ENCODE results near the gene RAPGEF5.

Gene RAPGEF5

GRCh38 chr7:22223807-22224206 lies 133.1 kb downstream of the RAPGEF5 start:
- Histone ChIP-seq H3K36me3 (ENCODE audit: insufficient read depth, low read length) (no peaks in the 10 kb centered on the region), H3K4me3 (ENCODE audit: low read length) (no peak overlapping the region), H3K27me3 (ENCODE audit: insufficient read depth, low read length) (no peaks in the 10 kb centered on the region), H2AFZ (ENCODE audit: low read depth, low read length) (no peak overlapping the region), H3K4me1 (ENCODE audit: insufficient read depth, low read length) (no peaks in the 10 kb centered on the region), H3K9me3 (ENCODE audit: low read length) (no peaks in the 10 kb centered on the region)

- Histone ChIP-seq H3K27me3 (ENCODE audit: insufficient read depth, low read length) (no peaks in the 10 kb centered on the region), H3K36me3 (ENCODE audit: insufficient read depth, low read length) (no peaks in the 10 kb centered on the region), H3K4me1 (ENCODE audit: insufficient read depth, low read length) (no peaks in the 10 kb centered on the region), H2AFZ (ENCODE audit: low read depth, low read length) (no peak overlapping the region), H3K4me3 (ENCODE audit: low read length) (no peak overlapping the region), H3K9me3 (ENCODE audit: low read length) (no peaks in the 10 kb centered on the region)
These were observed 136.0 kb downstream of the RAPGEF5 start for GRCh38 chr7:22220941-22221340.

GRCh38 chr7:22219739-22220493 lies 137.0 kb downstream of the RAPGEF5 start:
- Histone ChIP-seq H3K27me3 (ENCODE audit: insufficient read depth, low read length) (no peaks in the 10 kb centered on the region), H3K4me1 (ENCODE audit: insufficient read depth, low read length) (no peaks in the 10 kb centered on the region), H3K9me3 (ENCODE audit: low read length) (no peaks in the 10 kb centered on the region), H2AFZ (ENCODE audit: low read depth, low read length) (no peak overlapping the region), H3K36me3 (ENCODE audit: insufficient read depth, low read length) (no peaks in the 10 kb centered on the region), H3K4me3 (ENCODE audit: low read length) (no peak overlapping the region)

- Histone ChIP-seq H3K4me1 (ENCODE audit: insufficient read depth, low read length) (peaks cover 1% of the 10 kb centered on the region), H3K27me3 (ENCODE audit: insufficient read depth, low read length) (no peaks in the 10 kb centered on the region), H2AFZ (ENCODE audit: low read depth, low read length) (no peak overlapping the region), H3K9me3 (ENCODE audit: low read length) (no peaks in the 10 kb centered on the region), H3K36me3 (ENCODE audit: insufficient read depth, low read length) (no peaks in the 10 kb centered on the region), H3K4me3 (ENCODE audit: low read length) (no peak overlapping the region)
These were observed 137.9 kb downstream of the RAPGEF5 start for GRCh38 chr7:22219036-22219435.

GRCh38 chr7:22216832-22217475 lies 140.0 kb downstream of the RAPGEF5 start:
- H2AFZ ChIP-seq (ENCODE audit: low read depth, low read length): no peak overlapping the region
- H3K36me3 ChIP-seq (ENCODE audit: insufficient read depth, low read length): no peaks in the 10 kb centered on the region
- peaks cover 2% of the 10 kb centered on the region for H3K4me1 ChIP-seq (ENCODE audit: insufficient read depth, low read length)

GRCh38 chr7:22216309-22216708 lies 140.6 kb downstream of the RAPGEF5 start:
- H3K36me3 ChIP-seq (ENCODE audit: insufficient read depth, low read length): no peaks in the 10 kb centered on the region
- no peaks in the 10 kb centered on the region for H3K9me3 ChIP-seq (ENCODE audit: low read length)
- H3K4me1 ChIP-seq (ENCODE audit: insufficient read depth, low read length): peaks cover 2% of the 10 kb centered on the region
- H3K27me3 ChIP-seq (ENCODE audit: insufficient read depth, low read length): no peaks in the 10 kb centered on the region
- no peak overlapping the region for H2AFZ ChIP-seq (ENCODE audit: low read depth, low read length)
- no peak overlapping the region for H3K4me3 ChIP-seq (ENCODE audit: low read length)

More at GRCh38 chr7:22216832-22217475, 140.0 kb downstream of the RAPGEF5 start:
- H3K9me3 ChIP-seq (ENCODE audit: low read length): no peaks in the 10 kb centered on the region
- H3K4me3 ChIP-seq (ENCODE audit: low read length): no peak overlapping the region
- H3K27me3 ChIP-seq (ENCODE audit: insufficient read depth, low read length): no peaks in the 10 kb centered on the region

GRCh38 chr7:22214000-22214399 lies 143.0 kb downstream of the RAPGEF5 start:
- Histone ChIP-seq H3K4me1 (ENCODE audit: insufficient read depth, low read length) (peaks cover 2% of the 10 kb centered on the region), H3K4me3 (ENCODE audit: low read length) (no peak overlapping the region), H2AFZ (ENCODE audit: low read depth, low read length) (no peak overlapping the region), H3K9me3 (ENCODE audit: low read length) (no peaks in the 10 kb centered on the region), H3K36me3 (ENCODE audit: insufficient read depth, low read length) (no peaks in the 10 kb centered on the region), H3K27me3 (ENCODE audit: insufficient read depth, low read length) (no peaks in the 10 kb centered on the region)

- no peaks in the 10 kb centered on the region for H3K9me3 ChIP-seq (ENCODE audit: low read length)
- H3K36me3 ChIP-seq (ENCODE audit: insufficient read depth, low read length): no peaks in the 10 kb centered on the region
- H2AFZ ChIP-seq (ENCODE audit: low read depth, low read length): no peak overlapping the region
- H3K4me3 ChIP-seq (ENCODE audit: low read length): no peak overlapping the region
- H3K4me1 ChIP-seq (ENCODE audit: insufficient read depth, low read length): peaks cover 2% of the 10 kb centered on the region
- no peaks in the 10 kb centered on the region for H3K27me3 ChIP-seq (ENCODE audit: insufficient read depth, low read length)
These were observed 143.9 kb downstream of the RAPGEF5 start for GRCh38 chr7:22213081-22213480.

- H3K9me3 ChIP-seq (ENCODE audit: low read length): no peaks in the 10 kb centered on the region
- H3K4me3 ChIP-seq (ENCODE audit: low read length): no peak overlapping the region
- H3K4me1 ChIP-seq (ENCODE audit: insufficient read depth, low read length): peaks cover 2% of the 10 kb centered on the region
- H2AFZ ChIP-seq (ENCODE audit: low read depth, low read length): no peak overlapping the region
- no peaks in the 10 kb centered on the region for H3K27me3 ChIP-seq (ENCODE audit: insufficient read depth, low read length)
- H3K36me3 ChIP-seq (ENCODE audit: insufficient read depth, low read length): no peaks in the 10 kb centered on the region
These were observed 146.0 kb downstream of the RAPGEF5 start for GRCh38 chr7:22210967-22211366.

- Histone ChIP-seq H3K27me3 (ENCODE audit: insufficient read depth, low read length) (no peaks in the 10 kb centered on the region), H3K4me1 (ENCODE audit: insufficient read depth, low read length) (peaks cover 2% of the 10 kb centered on the region), H2AFZ (ENCODE audit: low read depth, low read length) (no peak overlapping the region), H3K9me3 (ENCODE audit: low read length) (no peaks in the 10 kb centered on the region), H3K36me3 (ENCODE audit: insufficient read depth, low read length) (no peaks in the 10 kb centered on the region), H3K4me3 (ENCODE audit: low read length) (no peak overlapping the region)
These were observed 146.6 kb downstream of the RAPGEF5 start for GRCh38 chr7:22210355-22210754.

GRCh38 chr7:22208799-22209198 lies 148.2 kb downstream of the RAPGEF5 start:
- Histone ChIP-seq H2AFZ (ENCODE audit: low read depth, low read length) (no peak overlapping the region), H3K4me1 (ENCODE audit: insufficient read depth, low read length) (no peaks in the 10 kb centered on the region), H3K9me3 (ENCODE audit: low read length) (no peaks in the 10 kb centered on the region), H3K36me3 (ENCODE audit: insufficient read depth, low read length) (no peaks in the 10 kb centered on the region), H3K27me3 (ENCODE audit: insufficient read depth, low read length) (no peaks in the 10 kb centered on the region), H3K4me3 (ENCODE audit: low read length) (no peak overlapping the region)

GRCh38 chr7:22207724-22208225 lies 149.2 kb downstream of the RAPGEF5 start:
- Histone ChIP-seq H3K4me3 (ENCODE audit: low read length) (no peak overlapping the region), H3K27me3 (ENCODE audit: insufficient read depth, low read length) (no peaks in the 10 kb centered on the region), H3K9me3 (ENCODE audit: low read length) (no peaks in the 10 kb centered on the region)

GRCh38 chr7:22205631-22206030 lies 151.3 kb downstream of the RAPGEF5 start:
- H3K9me3 ChIP-seq (ENCODE audit: low read length): no peaks in the 10 kb centered on the region
- no peak overlapping the region for H2AFZ ChIP-seq (ENCODE audit: low read depth, low read length)
- H3K4me3 ChIP-seq (ENCODE audit: low read length): no peak overlapping the region
- H3K27me3 ChIP-seq (ENCODE audit: insufficient read depth, low read length): no peaks in the 10 kb centered on the region
- H3K36me3 ChIP-seq (ENCODE audit: insufficient read depth, low read length): no peaks in the 10 kb centered on the region
- H3K4me1 ChIP-seq (ENCODE audit: insufficient read depth, low read length): peaks cover 5% of the 10 kb centered on the region

More at GRCh38 chr7:22207724-22208225, 149.2 kb downstream of the RAPGEF5 start:
- Histone ChIP-seq H3K4me1 (ENCODE audit: insufficient read depth, low read length) (no peaks in the 10 kb centered on the region), H3K36me3 (ENCODE audit: insufficient read depth, low read length) (no peaks in the 10 kb centered on the region), H2AFZ (ENCODE audit: low read depth, low read length) (no peak overlapping the region)
